ENCODE results near the gene MACROD2.

MACROD2 gene

DNA sequence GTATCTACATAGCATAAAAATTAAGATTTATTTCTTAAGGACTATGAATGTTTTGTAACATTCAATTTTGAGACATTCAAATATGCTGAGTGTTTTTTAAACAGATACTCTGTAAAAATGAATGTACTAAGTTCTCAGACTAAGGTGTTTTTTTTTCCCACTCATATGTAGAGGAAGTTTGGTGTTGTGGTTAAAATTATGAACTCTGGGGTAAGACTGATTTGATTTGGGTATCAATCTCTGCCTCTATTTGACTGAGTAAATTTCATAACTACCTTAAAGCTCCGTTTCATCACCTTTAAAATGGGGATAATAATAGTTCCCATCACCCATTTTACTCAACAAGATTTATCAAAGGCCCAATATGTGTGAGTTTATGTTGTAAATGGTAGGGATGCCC, 728.7 kb downstream of the MACROD2 start:
- DNase-seq: no peak

DNA sequence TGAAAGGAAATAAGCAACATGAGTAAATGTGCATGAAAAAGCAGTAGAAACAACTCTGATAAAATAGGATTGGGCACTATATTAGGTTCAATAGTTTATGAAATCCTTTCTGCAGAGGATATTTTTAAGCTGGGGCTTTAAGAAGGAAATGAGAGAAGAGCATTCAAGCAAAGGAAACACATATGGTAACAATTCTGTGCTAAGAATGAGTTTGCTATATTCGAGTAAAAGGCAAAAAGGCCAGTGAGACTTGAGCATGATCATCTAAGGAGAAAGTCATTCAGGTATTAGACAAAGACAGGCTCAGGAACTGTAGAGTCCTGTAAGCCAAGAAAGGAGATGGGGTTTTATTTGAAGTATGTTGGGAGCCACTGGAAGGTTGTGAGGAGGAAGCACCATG, 729.2 kb downstream of the MACROD2 start:
- DNase-seq: no peak

DNA sequence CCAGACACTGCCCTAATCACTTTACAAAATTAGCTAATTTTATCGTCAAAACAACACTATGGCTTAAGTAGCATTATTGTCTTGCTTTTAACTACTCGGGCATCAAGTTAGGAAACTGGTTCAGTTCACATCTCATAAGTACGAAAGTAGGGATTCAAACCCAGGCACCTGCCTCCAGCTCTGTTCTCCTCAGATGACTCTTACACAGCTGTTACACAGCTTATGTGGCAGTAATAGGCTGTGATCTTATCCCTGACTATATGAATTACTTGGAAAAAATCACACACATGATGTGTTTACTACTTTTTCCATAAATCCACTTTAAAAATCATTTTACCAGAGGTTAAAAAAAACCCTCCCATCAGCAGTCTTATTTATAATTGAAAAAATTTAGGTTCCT, 731.3 kb downstream of the MACROD2 start:
- DNase-seq: no peak

DNA sequence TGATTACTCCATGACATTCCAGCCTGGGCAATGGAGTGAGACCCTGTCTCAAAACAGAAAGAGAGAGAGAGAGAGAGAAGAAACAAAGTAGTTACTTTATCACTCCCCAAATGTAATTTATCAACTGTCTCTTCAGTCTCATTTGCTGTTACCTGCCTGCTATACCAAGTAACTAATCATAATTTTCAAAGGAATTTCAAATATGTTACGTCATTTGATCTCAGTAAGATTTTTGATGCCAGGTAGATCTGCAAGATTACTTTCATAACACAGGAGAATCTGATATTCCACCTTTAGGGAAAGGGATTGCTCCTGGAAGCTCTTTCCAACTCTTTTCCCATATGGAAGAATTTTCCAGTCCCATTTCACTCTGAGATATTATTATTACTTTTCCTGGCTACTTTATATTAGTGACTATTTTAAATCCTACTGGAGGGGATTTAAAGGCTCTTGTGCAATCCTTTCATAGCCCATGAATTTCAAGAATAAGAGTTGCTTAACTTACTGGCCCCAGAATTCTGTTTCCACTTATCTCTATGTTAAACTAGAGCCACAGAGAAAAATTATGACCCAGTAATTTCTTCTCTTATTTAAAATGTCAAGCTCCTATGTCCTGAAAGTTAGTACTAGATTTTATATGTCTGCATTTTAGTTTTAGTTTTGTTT, 732.3 kb downstream of the MACROD2 start:
- DNase-seq: no peak

DNA sequence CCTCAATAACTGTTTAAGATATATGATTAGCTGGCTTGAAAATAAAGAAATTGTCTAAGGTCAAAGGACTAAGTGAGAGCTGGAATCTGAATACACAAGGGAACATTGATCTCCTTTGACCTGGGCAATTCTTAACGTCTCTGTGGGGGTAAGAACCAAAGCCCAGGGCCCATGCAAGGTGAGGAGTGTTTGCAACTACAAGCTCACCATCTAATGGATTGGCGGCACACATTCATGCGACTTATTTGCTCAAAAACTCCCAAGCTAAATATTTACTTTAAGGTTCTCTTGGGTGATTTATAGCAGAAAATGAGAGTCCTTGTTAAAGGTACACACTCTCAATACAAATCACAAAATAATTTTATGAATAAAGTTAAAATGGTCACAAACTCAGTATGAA, 734.1 kb downstream of the MACROD2 start:
- DNase-seq: no peak

DNA sequence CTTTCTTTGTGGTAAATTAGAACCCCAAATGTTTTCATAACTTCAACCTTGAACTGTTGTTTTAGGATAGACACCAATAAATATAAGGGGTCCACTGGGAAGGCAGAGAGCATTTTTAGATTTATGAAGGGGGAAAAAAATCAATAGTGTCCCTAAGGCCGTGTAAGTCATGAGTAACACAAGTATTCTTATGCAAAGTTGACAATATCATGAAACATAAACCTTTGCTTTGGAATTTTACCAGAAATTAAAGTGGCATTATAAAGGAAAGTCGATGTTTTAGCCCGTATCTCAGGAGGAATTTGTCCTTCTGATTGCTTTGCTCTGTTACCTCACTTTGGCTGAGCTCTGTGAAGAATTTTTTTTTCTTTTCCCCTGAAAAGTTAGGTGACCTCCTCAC, 737.0 kb downstream of the MACROD2 start:
- no peak for DNase-seq

DNA sequence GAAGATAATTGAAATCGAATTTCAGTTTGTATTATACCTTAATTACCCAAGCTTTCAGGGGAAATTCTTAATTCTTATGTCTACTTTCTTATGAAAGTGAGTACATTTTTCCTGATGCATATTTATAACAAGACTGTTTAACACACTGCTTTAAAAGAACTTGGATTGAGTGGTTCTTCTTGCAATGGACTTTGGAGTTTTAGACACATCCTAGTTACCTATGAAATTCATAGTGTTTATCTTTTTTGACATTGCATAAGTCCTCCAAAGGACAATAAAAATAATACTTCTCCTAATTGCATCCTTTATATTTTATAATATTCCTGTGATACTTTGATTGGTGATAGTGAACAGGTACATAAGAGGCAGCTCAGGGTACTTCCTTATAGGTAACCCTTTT, 737.7 kb downstream of the MACROD2 start:
- DNase-seq: no peak

DNA sequence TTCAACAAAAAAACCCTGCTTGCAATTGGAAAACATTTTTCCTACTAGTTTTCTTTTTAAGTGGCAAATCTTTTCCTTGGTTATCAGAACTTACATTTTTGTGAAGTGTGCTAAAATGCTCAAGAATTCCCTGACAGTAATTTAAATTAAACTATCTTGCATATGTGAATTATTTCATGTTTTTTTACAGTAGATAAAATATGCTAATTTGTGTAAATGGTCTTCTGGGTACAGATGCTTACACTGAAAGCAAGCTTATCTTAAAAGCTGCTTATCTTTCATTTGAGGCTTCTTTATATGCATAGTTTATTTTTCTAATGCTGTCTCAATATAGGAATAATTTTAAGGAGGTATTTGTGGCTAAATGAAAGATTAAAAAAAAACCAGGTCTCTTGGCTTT, 745.1 kb downstream of the MACROD2 start:
- DNase-seq: no peak

DNA sequence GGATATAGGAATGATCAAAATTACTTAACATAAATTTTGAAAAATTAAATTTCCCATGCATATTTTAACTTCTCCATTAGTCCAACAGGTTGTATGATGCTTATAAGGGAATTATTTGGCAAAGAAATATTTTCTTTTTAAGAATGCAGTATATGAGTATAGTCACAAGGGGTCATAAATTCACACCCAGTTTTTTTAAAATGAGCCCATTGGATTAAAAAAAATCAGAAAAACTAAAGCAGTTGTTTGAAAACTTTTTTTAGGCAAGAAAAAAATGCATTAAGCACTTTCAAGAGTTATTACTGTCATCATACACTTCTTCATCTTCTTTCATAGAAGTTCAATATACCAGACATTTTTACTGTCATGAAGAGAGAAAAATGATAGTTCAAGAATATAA, 746.3 kb downstream of the MACROD2 start:
- DNase-seq: no peak

DNA sequence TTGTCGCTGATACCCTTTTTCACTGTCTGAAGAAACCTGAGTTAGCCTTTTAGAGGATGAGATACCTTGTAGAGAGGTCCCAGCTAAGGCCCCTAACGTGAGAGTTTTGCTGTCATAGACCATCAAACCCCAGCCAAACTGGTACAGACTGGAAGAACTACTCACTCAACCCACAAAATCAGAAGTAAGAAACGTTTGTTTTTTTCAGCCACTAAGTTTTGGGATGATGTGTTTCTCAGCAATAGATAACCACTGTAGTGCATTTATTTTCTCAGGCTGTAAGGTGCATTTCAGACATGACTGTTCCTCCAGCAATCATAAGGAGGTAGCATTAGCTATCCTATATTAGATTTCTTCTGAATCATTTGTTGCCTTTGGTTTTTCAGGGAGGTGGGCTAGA, 749.4 kb downstream of the MACROD2 start:
- no peak for DNase-seq

DNA sequence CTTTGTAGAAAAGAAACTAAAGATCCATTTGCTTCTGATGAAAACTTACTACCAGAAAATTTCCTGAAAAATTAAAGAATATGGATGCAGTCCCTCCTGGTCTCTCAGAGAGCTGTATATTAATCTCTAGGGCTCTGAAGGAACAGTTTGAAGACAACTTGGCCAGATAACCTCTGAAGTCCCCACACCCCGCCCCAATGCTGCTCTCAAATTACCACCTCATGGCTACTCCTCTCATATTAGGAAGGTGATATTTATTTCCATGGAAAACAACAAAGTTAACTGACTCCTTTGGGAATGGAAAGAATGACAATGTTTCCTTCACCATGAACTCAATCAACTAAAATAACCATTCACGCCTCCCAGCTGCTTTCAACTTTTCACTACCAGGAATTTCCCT, 750.5 kb downstream of the MACROD2 start:
- DNase-seq: no peak

DNA sequence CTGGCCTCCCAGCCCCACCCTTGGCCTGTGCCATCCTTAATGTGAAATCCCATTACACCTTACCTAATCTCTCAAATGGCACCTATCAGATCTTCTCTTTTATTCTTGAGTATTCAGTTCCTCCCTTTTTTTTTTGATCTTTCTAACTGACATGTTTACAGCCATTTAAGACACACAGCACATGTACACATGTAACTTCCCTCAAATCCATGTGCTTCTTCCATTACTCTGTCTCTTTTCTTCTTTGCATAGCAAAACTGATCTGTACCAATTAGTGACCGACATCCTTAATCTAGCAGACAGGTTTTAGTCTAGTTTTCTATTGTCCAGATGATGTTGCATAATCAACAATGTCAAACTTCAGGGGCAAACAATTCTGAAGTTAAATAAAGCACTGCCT, 755.9 kb downstream of the MACROD2 start:
- no peak for DNase-seq

DNA sequence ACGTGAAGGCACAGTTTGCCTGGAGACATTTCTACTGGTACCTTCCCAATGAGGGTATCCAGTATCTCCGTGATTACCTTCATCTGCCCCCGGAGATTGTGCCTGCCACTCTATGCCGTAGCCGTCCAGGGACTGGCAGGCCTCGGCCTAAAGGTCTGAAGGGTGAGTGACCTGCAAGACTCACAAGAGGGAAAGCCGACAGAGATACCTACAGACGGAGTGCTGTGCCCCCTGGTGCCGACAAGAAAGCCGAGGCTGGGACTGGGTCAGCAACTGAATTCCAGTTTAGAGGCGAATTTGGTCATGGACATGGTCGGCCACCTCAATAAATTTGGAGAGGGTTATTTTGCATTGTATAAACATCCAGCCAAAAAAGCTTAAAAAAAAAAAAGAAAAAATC, 762.4 kb downstream of the MACROD2 start:
- DNase-seq: no peak

DNA sequence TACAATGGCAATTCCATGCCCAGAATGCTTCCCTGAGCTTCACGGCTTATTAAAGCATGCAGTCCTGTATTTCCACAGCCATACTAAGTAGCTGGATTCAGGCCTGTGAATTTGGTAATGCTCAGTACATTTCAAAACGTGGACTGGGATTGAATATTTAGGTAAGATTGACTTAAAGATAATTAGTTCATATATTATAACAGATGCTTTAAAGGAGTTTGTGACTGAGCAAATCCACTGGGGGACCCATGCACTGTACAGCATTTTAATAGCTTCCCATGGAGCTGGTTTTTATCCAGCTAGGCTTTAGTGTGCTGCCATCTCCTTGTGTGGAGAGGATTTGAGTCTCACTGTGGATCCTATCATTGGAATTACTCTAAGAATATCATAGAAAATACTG, 763.0 kb downstream of the MACROD2 start:
- DNase-seq: no peak

DNA sequence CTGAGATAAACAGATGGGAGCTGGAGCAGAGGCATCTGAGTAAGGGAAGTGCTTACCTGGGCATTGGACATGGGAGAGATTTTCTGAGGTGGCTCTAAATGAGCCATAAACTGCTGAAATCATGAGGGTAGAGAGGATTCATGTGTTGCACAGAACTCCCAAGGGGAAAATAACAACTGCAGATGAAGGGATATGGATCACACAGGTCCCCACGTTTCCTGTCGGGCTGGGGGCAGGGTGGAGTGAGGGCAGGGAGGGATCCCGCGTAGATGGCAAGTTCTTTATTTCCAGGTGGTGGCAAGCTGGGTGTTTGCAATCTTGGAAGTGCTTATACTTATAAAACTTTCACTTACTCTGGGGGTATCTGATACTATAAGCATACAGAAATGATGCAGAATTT, 764.7 kb downstream of the MACROD2 start:
- DNase-seq: peak; percentile 7

DNA sequence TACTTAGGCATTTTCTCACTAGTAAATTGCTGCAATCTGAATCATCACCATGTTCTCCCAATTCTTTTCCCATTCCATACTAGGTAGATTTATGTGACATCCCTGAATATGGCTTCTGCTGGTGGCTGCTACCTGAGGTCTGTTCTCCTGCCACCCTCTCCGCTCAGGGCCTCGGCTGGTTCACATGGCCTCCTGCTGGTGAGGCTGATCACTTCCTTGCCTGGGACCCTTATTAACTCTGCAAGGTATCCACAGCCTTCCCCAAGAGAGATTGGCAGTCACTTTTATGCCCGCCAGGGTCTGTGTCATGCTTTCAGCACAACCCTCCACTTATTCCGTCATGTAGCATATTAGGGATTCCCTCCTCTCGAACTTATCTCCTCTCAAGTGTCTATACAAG, 766.6 kb downstream of the MACROD2 start:
- no peak for DNase-seq

DNA sequence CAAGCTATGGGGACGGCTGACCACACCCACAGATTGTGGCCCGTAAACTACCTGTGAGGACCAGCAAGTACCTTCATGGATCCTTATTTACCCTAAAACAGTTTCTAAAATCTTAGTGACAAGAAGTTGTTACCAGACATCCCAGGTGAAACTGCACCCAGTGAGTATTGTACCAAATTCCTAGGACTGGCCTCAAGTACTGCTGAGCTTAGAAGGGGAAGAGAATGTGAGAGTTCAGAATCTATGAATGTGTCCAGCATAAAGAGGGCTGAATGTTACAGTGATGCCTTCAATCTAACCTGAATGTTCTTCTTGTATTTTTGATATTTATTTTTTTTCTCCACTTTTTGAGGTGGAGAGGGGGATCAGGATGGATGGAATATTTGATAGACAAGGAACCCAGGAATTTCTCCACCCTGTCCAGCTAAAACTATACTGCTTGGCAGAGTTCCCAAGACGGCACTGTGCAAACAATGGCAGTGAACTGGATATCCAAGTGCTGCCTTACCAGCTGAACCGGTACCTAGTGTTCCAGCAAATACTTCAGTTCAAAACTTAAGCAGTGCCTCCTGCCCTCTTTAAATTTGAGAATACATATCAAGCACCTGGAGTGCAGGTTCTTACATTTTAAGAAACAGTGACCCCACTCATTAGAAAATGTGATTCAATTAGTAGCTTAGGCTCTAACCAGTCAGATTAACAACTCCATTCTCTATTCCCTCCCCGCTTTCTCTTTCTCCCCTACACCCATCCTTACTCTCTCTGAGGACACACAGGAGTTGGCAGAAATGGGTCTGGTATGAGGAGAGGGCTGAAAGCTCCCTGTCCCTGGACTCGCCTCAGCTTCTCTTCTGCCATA, 769.4 kb downstream of the MACROD2 start:
- no peak for DNase-seq

DNA sequence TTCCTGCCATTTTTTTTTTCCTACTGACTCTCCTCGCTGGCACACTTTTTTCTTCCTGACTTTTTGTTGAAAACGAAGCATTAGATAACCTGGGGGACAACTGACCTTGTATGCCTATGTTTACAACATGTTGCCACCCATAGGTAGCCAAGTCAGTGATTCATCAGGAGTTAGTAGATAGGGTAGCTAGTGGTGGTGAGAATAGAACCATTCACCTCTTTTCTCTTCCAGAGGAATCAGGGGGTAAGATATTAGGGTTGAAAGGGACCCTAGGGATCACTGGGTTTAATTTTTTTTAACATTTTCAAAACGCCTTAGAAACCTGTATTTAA, 770.0 kb downstream of the MACROD2 start:
- no peak for DNase-seq

DNA sequence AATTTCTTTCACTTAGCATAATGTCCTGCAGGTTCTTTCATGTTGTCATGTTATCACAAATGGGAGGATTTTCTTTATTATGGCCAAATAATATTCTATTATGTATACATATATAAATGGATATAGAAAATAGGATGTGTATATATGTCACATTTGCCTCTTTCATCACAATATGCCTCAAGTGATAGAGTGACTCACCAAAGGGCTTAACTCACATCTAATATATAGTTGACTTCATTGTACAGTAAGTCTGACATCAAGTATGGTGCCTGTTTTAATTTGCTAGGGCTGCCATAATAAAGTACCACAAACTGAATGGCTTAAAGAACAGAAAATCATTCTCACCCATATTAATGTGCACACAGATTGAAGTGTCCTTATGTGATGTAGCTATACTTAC, 778.2 kb downstream of the MACROD2 start:
- DNase-seq: no peak

DNA sequence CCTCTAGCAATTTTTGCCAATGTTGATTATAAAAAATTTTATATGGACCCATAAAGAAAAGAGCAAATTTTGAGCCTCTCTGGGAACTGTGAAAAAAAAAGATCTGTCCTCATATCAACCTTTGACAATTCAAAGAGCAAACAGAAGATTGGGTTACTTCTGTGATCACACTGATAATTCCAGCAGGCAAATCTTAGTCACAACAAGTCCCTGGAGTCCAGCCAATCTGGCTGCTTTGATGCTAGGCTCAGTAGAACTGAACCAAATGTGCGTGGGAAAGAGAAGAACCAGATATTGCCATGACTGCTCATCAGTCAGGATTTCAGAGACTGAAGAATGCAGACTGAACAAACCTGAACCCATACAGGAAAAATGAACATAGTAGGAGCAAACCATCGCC, 780.5 kb downstream of the MACROD2 start:
- no peak for DNase-seq

DNA sequence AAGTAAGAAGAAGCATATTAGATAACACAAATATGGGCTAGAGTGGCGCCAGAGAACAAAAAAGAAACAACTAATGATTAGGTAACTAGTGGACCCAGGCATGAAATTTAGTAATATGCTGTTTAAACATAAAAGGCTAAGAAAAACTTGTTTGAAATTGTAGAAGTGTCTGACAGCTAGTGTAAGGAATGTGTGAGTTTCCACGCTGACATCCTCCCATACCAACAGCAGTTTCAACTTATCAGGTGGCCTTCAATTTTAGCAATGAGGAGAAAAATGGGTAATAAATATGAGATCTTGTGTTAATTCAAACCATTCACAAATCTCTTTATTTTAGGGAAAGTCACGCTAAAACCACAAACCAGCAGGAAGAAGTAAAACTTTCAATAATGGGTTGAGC, 782.3 kb downstream of the MACROD2 start:
- DNase-seq: no peak

DNA sequence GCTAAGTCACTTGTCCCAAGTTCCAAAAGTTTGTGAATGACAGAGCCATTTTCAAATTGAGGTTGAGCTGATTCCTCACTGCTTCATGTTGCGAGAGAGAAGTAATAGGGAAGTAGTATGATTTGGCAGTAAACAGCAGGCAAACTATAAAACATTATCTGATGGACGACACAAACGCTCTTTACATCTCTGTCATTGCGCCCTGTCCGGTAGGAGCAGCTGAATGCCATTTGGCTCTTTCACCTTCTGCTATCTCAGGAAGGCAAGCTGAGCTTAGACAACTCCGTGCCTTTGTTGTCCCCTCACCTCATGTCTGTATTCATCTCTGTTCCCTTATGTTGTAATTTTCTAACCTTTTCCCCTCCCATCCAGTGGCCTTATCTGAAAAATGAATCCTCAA, 782.8 kb downstream of the MACROD2 start:
- DNase-seq: no peak

DNA sequence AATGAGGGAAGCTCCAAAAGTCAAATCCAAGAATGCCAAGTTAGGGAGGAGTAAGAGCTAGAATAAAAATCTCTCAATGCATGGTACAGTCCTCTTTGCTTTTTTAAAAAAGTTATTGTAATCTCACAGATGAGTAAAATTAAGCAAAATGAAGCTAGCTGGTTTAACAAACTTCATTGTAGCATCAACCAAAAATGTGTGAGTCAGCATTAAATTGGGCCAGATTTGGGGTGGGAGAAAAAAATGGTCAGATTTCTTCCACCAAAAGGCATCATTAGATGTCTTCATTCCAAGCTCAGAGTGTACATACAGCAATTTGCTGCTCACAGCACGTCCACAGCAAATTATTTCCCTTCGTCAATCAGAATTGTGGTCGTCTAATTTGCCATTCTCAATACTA, 783.6 kb downstream of the MACROD2 start:
- DNase-seq: no peak

DNA sequence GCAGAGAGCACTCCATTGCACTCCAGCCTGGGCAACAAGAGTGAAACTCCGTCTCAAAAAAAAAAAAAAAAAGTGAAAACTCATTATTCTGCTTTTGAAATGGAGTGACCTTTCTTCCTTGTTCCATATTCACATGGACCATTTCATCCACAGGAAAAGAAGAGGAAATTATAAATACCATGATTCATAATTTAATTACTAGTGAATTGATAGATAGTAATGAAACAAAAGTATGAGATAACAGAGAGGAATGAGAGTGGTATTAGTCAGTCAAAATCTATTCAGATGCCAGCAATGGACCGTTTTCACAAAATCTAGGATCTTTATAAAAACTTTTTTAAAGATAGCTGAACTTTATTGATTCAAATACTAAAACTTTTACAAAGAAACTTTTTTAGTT, 785.2 kb downstream of the MACROD2 start:
- no peak for DNase-seq

DNA sequence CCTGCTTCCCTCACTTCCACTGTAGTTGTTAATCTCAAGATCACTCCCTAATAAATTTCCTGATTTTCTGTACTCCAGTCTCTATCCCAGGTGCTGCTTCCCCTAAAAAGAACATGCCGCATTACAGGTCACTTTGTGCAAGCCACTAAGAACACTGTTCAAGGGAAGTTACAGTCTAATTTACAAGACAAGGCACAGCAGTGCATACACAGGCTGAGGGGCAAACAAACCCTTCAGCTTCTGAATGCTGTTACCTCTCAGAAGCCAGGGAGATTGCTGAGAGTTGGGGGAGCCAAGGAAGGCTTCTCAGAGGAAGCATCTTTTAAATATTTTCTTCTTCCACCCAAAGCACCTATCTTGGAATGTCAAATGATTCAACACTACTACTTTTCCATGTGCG, 787.4 kb downstream of the MACROD2 start:
- no peak for DNase-seq

All from NCI-H526 treated with DMSO at 0.1 percent for 48 hours (cell line).